ENCODE results near the gene RBBP8NL.

RBBP8NL gene

GRCh38 chr20:62422636-62423325, 4.6 kb downstream of the RBBP8NL start:
- no peak for DNase-seq (ENCODE audit: low read depth in 2 of 2)

GRCh38 chr20:62421716-62421990, 5.7 kb downstream of the RBBP8NL start:
- no peak for DNase-seq (ENCODE audit: low read depth in 2 of 2)

GRCh38 chr20:62420846-62421715, 6.3 kb downstream of the RBBP8NL start:
- DNase-seq (ENCODE audit: low read depth in 2 of 2): no peak

GRCh38 chr20:62419759-62420158, 7.6 kb downstream of the RBBP8NL start:
- no peak for DNase-seq (ENCODE audit: low read depth in 2 of 2)

GRCh38 chr20:62418709-62419487, 8.4 kb downstream of the RBBP8NL start:
- no peak for DNase-seq (ENCODE audit: low read depth in 2 of 2)

- no peak for DNase-seq (ENCODE audit: low read depth in 2 of 2)
These were observed 9.2 kb downstream of the RBBP8NL start for GRCh38 chr20:62417981-62418708.

- DNase-seq (ENCODE audit: low read depth in 2 of 2): no peak
These were observed 10.4 kb downstream of the RBBP8NL start for GRCh38 chr20:62416651-62417637.

- no peak for DNase-seq (ENCODE audit: low read depth in 2 of 2)
These were observed 11.8 kb downstream of the RBBP8NL start for GRCh38 chr20:62415354-62416111.

GRCh38 chr20:62413896-62414481, 13.3 kb downstream of the RBBP8NL start:
- no peak for DNase-seq (ENCODE audit: low read depth in 2 of 2)

GRCh38 chr20:62413025-62413570, 14.2 kb downstream of the RBBP8NL start:
- no peak for DNase-seq (ENCODE audit: low read depth in 2 of 2)

- DNase-seq (ENCODE audit: low read depth in 2 of 2): no peak
These were observed 14.9 kb downstream of the RBBP8NL start for GRCh38 chr20:62412194-62413024.

- no peak for DNase-seq (ENCODE audit: low read depth in 2 of 2)
These were observed 15.7 kb downstream of the RBBP8NL start for GRCh38 chr20:62411479-62412193.

GRCh38 chr20:62410746-62411478, 16.4 kb downstream of the RBBP8NL start:
- DNase-seq (ENCODE audit: low read depth in 2 of 2): no peak

- DNase-seq (ENCODE audit: low read depth in 2 of 2): no peak
These were observed 17.2 kb downstream of the RBBP8NL start for GRCh38 chr20:62409931-62410745.

GRCh38 chr20:62409086-62409853, 18.1 kb downstream of the RBBP8NL start:
- no peak for DNase-seq (ENCODE audit: low read depth in 2 of 2)

Data from stimulated activated CD8-positive, alpha-beta memory T cell treated with anti-CD3 and anti-CD28 coated beads, Interleukin-15, amount 100 ng/mL, for 4 hours (primary cell).